Activated CD8-positive, alpha-beta memory T cell treated with anti-CD3 and anti-CD28 coated beads for 24 hours (primary cell): Measurements from ENCODE around the gene TTC22.

ENCODE experiments used
- DNase-seq: peaks from one replicate; pipeline ENCODE4 v3.0.0-alpha.2; 2020

The TTC22 gene

DNA sequence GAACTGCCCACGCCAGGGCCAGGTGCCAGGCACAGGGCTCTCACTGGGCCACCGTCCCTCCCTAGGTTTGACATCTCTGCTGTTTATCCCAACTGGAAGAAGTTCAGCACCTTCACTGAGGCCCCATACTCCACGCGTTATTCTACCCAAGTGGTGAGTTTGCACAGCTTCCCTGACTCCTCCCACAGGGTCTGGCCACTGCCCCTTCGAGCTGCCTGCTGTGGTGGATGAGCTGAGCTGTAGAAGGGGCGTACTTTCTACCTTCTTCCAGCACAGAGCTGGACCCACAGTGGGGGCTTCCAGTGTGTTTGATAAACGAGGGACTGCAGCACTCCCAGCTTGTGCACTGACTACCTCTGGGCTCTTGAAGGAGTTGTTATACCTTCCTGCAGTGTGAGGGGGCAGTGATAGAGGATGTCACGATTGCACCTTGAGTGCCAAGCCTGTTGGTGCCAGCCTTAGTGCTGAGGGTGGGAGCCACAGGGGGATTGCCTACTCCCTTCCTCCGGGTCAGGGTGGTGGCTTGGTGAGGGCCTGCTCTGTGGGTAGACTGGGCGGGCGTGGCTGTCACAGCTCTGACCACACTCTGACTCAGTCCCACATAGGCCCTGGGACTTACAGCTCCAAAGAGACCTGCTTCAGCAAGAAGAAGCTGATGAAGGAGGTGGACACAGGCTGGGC lies 5.9 kb upstream of the TTC22 start:
- DNase-seq, result peak; percentile 62

DNA sequence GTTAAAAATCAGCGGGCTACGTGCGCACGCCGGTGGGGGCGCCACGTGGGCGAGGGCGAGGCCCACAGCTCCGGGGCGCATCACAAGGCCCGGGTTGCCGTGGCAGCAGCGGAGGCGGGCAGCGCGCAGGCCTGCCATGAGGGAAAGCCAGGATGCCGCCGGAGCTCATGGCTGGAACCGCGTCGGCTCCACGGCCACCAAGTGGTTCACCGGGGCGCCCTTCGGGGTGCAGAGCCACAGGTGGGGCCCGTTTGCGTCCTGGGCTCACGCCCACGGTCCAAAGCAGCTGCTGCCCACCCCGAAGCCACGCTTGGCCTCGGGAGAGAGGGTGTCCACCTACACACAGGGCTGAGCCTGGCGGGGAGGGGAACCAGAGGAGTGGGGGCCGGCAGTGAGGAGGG lies 4.9 kb upstream of the TTC22 start:
- DNase-seq, result peak; percentile 43

DNA sequence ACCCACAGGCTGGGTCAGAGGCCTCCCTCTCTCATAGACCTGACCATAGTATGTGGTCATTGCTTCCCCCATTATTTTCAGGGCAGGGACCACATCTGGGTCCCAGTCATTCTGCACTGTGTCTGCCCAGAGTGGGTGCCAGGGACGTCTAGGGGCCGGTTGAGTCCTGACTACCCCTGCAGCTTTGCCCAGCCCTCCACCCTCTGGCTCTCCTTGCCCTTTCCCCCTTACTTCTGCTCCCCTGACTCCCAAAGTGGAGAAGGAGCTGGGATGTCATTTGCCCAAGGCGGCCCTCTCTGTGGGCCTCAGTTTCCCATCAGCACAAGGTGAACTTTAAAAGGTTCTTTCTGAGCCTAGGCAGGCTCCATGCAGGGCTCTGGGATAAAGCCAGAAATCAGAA lies 4.3 kb upstream of the TTC22 start:
- peak; percentile 47 for DNase-seq

DNA sequence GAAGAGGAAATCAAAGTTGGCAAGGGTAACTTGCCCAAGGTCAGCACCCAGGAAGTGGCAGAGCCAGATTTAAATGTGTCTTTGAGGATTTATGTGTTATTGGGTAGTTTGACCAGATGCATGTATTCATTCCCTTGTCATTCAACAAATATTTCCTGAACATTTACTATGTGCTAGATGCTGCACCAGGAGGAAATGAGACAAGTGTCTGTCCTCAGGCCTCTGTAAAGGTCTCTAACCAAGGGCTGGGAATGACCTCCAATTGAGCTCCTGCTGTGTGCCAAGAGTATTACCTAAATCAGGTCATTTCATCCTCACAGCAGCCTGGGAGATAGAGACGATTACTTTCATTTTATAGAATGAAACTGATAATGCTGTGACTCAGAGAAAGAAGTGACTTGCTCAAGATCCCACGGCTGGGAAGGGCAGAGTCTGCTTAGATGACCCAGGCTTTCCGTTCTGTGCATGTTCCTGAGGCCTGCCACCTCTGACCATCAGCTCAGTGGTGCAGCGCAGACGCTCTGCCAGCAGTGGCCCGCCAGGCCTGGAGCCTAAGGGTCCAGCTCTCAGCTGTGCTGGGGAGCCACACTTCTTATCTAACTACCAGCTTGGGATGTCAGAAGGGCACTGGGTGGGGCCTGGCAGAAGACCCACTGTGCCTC lies 3.5 kb upstream of the TTC22 start:
- DNase-seq, result peak; percentile 61

GRCh38 chr1:54803761-54804470 lies 2.8 kb upstream of the TTC22 start:
- no peak for DNase-seq

DNA sequence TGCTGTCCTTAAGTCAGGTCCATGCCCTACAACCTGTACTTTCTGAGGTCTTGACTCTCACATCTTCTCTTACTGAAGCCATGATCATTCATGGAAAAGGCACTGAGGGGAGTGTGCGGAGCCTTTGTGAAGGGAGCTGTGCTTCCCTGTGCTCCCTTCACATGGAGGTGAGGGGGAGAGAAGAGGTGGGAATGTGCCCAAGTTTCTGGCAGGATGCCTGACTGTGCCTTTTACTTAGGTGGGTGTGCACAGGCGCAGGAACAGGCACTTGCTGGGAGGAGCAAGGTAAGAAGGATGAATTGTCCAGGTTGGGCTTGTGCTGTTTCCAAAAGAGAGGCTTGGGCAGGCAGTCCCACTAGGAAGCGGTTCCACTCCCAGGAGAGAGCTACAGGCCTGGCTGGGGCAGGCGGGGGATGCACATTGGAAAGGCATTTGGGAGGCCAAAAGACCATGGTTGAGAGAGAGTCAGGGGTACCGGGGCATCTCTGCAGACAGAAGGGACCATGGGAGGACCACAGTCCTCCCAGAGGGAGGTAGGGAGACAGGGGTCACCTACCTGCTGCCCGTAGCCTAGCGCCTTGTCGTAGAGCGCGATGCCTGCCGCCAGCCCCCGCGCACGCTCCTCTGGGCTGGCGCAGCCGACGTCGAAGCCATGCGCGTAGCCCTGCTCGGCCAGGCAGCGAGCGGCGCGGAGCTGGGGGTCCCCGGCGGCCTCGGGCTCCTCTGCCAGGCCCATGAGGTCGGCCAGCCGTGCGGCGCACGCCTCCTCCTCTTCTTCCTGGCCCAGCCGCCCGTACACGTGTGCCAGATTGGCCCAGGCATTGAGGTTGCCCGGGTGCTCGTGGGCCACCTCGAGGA lies 853 bp downstream of the TTC22 start:
- DNase-seq, result no peak

DNA sequence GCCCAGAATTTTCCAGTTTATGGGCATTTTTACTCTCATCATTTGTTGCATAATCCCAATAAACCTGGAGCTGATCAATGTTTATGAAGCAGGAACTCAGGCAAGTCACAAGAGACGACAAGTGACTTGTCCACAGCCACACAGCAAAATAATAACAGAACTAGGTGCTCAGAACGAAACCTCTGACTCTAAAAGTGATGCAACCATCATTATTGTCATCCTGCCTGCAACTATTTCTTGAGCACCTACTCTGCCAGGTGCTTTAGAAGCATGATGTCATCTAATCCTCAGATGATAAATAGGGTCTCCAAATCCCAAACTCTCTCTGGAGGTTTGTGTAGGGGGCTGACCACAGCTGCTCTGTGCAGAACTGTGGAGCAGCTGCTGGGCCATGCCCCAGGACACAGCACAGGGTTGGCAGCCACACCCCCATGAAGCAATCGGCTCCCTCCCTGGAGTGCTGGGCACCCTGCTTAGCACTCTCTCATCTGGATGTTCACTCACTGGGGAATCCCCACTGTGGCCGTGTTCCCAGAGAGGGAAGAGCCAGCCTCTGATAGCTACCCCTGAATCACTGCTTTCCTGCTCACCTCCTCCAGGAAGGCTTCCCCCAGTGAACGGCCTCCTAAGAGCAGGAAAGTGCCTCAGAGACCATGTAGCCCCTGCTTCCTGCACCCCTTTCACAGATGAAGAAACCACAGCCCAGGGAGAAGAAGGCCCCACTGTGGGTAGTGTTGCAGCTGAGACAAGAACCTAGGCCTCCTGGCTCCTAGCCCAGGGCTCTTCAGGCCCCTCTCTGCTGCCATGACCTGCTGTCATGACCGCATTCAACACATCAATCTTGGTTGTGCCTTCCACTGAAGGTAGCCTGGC lies 2.1 kb downstream of the TTC22 start:
- peak; percentile 72 for DNase-seq

GRCh38 chr1:54798206-54798605 lies 2.9 kb downstream of the TTC22 start:
- DNase-seq, result no peak

DNA sequence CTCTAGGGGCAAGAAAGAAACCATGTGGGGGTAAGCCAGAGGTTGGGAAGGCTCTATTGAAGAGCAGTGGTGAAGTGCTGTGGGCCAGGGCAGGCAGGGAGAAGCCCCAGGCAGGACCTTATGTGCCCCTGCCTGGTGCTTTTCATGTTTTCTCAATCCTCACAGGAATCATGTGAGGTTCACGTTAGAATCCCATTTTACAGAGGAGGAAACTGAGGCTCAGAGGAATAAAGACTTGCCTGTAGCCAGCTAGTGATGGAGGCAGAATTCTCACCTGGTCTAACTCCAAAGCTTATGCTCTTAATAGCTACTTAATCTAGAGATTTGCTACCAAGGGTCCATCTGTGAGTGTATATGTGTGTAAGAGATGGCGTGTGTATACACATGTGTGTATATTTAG lies 4.2 kb downstream of the TTC22 start:
- no peak for DNase-seq

DNA sequence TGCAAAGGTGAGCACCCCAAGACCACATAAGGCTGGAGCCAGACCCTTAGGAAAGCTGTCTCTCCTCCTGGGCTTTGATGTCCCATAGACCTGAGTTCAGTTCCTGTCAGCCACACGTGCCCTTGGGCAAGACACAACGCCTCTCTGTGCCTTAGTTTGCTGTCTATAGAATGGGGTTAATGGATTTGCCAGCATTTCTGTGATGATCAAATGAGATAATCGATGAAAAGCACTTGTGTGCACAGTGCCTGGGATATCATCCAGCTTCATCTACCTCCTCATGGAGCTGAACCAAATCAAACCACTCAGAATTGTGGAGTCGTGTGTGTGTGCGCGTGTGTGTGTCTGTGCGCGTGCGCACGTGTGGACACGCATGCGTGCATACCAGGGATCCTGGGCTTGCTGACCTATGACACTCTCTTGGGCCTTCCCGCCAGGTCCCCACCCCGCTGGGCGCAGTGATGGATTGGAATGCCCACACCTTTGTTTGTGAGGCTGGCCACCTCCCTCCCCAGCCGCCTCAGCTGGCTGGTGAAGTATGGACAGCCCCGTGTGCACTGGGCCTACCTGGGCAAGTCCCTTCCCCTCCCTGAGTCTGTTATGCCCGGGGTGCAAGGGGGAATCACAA lies 5.2 kb downstream of the TTC22 start:
- DNase-seq, result no peak

GRCh38 chr1:54795356-54795665 lies 5.8 kb downstream of the TTC22 start:
- DNase-seq, result no peak

- no peak for DNase-seq
Observed at GRCh38 chr1:54794451-54795355, 6.4 kb downstream of the TTC22 start.

GRCh38 chr1:54792686-54793282 lies 8.3 kb downstream of the TTC22 start:
- DNase-seq, result no peak

DNA sequence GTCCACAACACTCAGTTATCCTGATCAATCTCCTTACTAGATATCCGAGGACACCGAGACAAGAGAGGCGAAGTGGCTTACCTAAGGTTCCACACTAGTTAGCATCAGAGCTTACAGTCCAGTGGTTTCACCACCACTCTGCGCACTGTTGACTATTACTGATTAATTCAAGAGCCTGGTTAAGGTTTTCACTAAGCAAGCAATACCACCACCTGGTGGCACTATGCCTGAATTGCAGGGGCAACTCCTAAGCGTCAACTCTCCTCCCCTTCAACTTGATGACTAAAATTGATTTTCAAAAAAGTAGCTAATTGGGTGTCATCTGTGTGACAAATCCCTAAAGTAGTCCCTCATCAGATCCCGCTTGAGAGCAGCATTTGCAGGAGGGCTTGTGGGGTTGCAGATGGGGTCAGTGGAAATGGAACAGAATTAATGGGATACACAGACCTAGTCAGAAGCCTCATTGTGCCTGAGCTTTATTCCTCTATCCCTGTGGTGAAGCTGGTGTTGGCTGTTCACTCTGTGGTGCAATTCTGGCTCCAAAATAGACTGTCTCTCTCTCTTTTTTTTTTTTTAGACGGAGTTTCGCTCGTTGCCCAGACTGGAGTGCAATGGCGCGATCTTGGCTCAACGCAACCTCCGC lies 9.1 kb downstream of the TTC22 start:
- DNase-seq, result peak; percentile 74

- DNase-seq, result no peak
Observed at GRCh38 chr1:54788459-54788858, 12.7 kb downstream of the TTC22 start.

GRCh38 chr1:54787604-54788003 lies 13.5 kb downstream of the TTC22 start:
- DNase-seq, result no peak

DNA sequence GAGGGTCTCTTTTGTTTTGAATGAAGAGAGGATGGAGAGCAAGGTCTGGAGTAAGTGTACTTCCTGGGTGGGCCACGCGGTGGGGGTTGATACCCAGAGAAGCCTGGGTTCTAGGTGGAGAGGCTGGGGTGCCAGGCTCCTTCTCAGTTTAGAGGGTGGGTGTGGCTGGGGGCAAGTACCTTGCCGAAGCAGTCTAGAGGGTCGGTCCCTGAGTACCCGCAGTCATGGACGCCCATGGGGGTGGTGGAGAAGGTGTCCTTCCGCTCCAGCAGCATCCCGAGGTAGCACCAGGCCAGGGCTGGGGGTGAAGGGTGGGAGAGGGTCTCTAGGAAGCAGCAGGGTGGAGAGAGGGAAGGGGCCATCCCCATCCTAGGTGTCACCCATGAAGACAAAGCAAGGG lies 14.3 kb downstream of the TTC22 start:
- no peak for DNase-seq

DNA sequence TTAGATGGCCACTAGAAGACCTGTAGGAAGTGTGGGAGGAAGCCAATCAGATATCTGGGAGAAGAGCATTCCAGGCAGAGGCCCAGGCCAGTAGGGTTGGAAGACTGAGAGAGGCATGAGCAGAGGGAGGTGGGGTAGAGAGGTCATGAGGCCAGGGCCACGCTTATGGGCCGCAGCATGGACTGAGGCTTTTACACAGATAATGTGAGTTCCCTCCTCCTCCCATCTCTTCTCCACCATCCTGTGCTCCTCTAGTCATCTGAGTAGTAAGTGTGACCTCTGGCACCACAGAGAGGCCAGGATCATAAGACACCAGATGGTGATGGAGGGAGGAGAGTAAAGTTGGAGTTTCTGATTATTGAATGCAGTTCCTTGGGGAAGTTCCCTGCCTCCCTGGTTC lies 17.1 kb downstream of the TTC22 start:
- DNase-seq, result no peak

DNA sequence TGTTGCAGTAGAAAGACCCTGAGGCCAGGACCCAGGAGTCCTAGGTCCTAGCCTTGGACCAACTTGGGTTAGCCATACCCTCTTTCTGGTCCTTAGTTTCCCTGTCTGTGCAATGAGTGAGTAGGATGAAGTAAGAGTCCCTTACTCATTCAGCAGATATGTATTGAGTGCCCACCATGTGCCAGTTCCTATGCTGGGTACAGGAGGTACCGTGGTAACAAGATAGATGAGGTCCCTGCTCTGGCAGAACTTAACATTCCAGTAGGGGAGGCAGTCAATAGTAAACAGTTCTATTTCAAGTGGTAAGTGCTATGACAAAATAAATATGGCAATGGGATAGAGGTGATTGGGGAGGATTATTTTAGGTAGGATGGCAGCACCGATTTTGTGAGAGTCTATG lies 18.5 kb downstream of the TTC22 start:
- DNase-seq, result no peak

- DNase-seq, result no peak
Observed at GRCh38 chr1:54782156-54782555, 19.0 kb downstream of the TTC22 start.
